Smooth muscle cell (in vitro differentiated cells): ENCODE data around the gene KIF26B. TPM values are rescaled to one million over a fixed set of nuclear protein-coding genes. Genes with fewer than 3 reads are reported as not detected.
A peak's percentile ranks its signal among the peaks of the same experiment; 100 is the strongest.

Experiments used
- DNase-seq: peaks from one replicate; lab custom pipeline; 2025; ENCODE audit not compliant: unreplicated experiment; lab: John Stamatoyannopoulos, UW
- H2AFZ ChIP-seq: fragments of 200-600 bp; sonication (generic); 2 replicates; pipeline ENCODE4 v1.6.0; 2016; ENCODE audit warnings: antibody characterized with exemption, low read depth, mild to moderate bottlenecking
- H3F3A ChIP-seq: fragments of 200-600 bp; sonication (generic); 2 replicates; pipeline ENCODE4 v1.6.0; 2017; ENCODE audit warnings: antibody characterized with exemption, low read depth
- H3K27ac ChIP-seq: fragments of 200-600 bp; sonication (generic); 2 replicates; pipeline ENCODE4 v1.5.1; 2016; ENCODE audit warnings: low read depth, mild to moderate bottlenecking
- H3K27me3 ChIP-seq: fragments of 200-600 bp; sonication (generic); 2 replicates; pipeline ENCODE4 v1.6.1; 2016; ENCODE audit warnings: low read depth, mild to moderate bottlenecking
- H3K36me3 ChIP-seq: fragments of 200-600 bp; sonication (generic); 2 replicates; pipeline ENCODE4 v1.5.1; 2016; ENCODE audit warnings: low read depth
- H3K4me1 ChIP-seq: fragments of 200-600 bp; sonication (generic); 2 replicates; pipeline ENCODE4 v1.5.1; 2016; ENCODE audit warnings: low read depth
- H3K4me2 ChIP-seq: fragments of 200-600 bp; sonication (generic); 2 replicates; pipeline ENCODE4 v1.6.0; 2016; ENCODE audit warnings: mild to moderate bottlenecking
- H3K4me3 ChIP-seq: fragments of 200-600 bp; sonication (generic); 2 replicates; pipeline ENCODE4 v1.5.1; 2016; ENCODE audit warnings: mild to moderate bottlenecking
- H3K79me2 ChIP-seq: fragments of 200-600 bp; sonication (generic); 2 replicates; pipeline ENCODE4 v1.6.0; 2016; ENCODE audit warnings: low read depth, mild to moderate bottlenecking
- H3K9ac ChIP-seq: fragments of 200-600 bp; sonication (generic); 2 replicates; pipeline ENCODE4 v1.6.0; 2016; ENCODE audit warnings: low read depth
- H3K9me3 ChIP-seq: fragments of 200-600 bp; sonication (generic); replicated peaks from 2 replicates; pipeline ENCODE4 v1.5.1; 2016; ENCODE audit warnings: low read depth
- H4K20me1 ChIP-seq: fragments of 200-600 bp; sonication (generic); 2 replicates; pipeline ENCODE4 v1.6.0; 2016; ENCODE audit warnings: low read depth
- CTCF ChIP-seq: fragments of 200-600 bp; sonication (generic); IDR thresholded peaks from 2 replicates; pipeline ENCODE4 v1.5.1; 2017; ENCODE audit warnings: borderline replicate concordance, mild to moderate bottlenecking, antibody characterized with exemption; ENCODE audit not compliant: insufficient read depth, poor library complexity, severe bottlenecking
- WGBS: methylation state at CpG from one replicate; pipeline ENCODE4 v1.1.7; 2016; ENCODE audit warnings: low lambda C conversion rate; 5-methylcytosine and 5-hydroxymethylcytosine counted together
- polyA plus RNA-seq: library from polyadenylated mRNA; unstranded; fragments of >200 nt; fragmentation: Nextera tagmentation; extraction: Ambion mirVana; gene quantifications from 2 replicates; pipeline ENCODE4 v1.2.1, GENCODE V29; 2016
- total RNA-seq: library from RNA; depleted of rRNA; stranded (reverse); fragments of >200 nt; gene quantifications from 2 replicates; pipeline ENCODE4 v1.2.3, GENCODE V29; 2014

KIF26B gene
- total and polyA plus RNA-seq, 2 experiments from 2014 or later, result 24.9 to 43.3 TPM

GRCh38 chr1:245158913-245159312, 4.1 kb downstream of the KIF26B start:
- TF ChIP-seq CTCF, result no peak
- peaks cover 88% of the 10 kb centered on the region for H3K79me2 ChIP-seq
- H3F3A ChIP-seq, result peaks cover 32% of the 10 kb centered on the region
- no peak overlapping the region for H3K27ac ChIP-seq
- H3K4me3 ChIP-seq, result no peak overlapping the region
- no peaks in the 10 kb centered on the region for H3K9me3 ChIP-seq
- H3K27me3 ChIP-seq, result no peaks in the 10 kb centered on the region
- no peak for DNase-seq
- 58% methylated on average over 3 of the region's 3 CpGs for WGBS
- H2AFZ ChIP-seq, result no peak overlapping the region
- peaks cover 12% of the 10 kb centered on the region for H3K4me1 ChIP-seq
- no peaks in the 10 kb centered on the region for H3K36me3 ChIP-seq
- peaks cover 67% of the 10 kb centered on the region for H4K20me1 ChIP-seq
- H3K9ac ChIP-seq, result no peak overlapping the region
- H3K4me2 ChIP-seq, result peak overlapping the region; percentile 97

GRCh38 chr1:245160288-245160687, 5.5 kb downstream of the KIF26B start:
- Histone ChIP-seq H3K9me3 (no peaks in the 10 kb centered on the region), H2AFZ (no peak overlapping the region), H3K9ac (no peak overlapping the region), H3F3A (peaks cover 32% of the 10 kb centered on the region), H3K79me2 (peaks cover 97% of the 10 kb centered on the region), H4K20me1 (peaks cover 73% of the 10 kb centered on the region), H3K36me3 (no peaks in the 10 kb centered on the region), H3K27ac (peak overlapping the region; percentile 62), H3K4me3 (peak overlapping the region; percentile 4), H3K4me1 (peaks cover 9% of the 10 kb centered on the region), H3K27me3 (no peaks in the 10 kb centered on the region), H3K4me2 (peak overlapping the region; percentile 97)
- no peak for TF ChIP-seq CTCF
- WGBS, result 60% methylated on average over 5 of the region's 5 CpGs
- no peak for DNase-seq

GRCh38 chr1:245160741-245161400, 6.1 kb downstream of the KIF26B start:
- no peaks in the 10 kb centered on the region for H3K36me3 ChIP-seq
- H3K27ac ChIP-seq, result peak overlapping the region; percentile 62
- no peak for DNase-seq
- peak overlapping the region; percentile 97 for H3K4me2 ChIP-seq
- no peaks in the 10 kb centered on the region for H3K9me3 ChIP-seq
- no peaks in the 10 kb centered on the region for H3K27me3 ChIP-seq
- no peak overlapping the region for H3K9ac ChIP-seq
- 23% methylated on average over 6 of the region's 6 CpGs for WGBS
- peaks cover 72% of the 10 kb centered on the region for H4K20me1 ChIP-seq
- TF ChIP-seq CTCF, result no peak
- H3K79me2 ChIP-seq, result peaks cover 95% of the 10 kb centered on the region
- no peak overlapping the region for H2AFZ ChIP-seq
- H3F3A ChIP-seq, result peaks cover 37% of the 10 kb centered on the region
- H3K4me1 ChIP-seq, result peaks cover 9% of the 10 kb centered on the region
- no peak overlapping the region for H3K4me3 ChIP-seq

- TF ChIP-seq CTCF, result no peak
- Histone ChIP-seq H2AFZ (no peak overlapping the region), H3K4me1 (peaks cover 18% of the 10 kb centered on the region), H3F3A (peaks cover 43% of the 10 kb centered on the region), H3K4me3 (no peak overlapping the region), H3K36me3 (no peaks in the 10 kb centered on the region), H3K79me2 (peaks cover 94% of the 10 kb centered on the region), H3K4me2 (peak overlapping the region; percentile 97), H3K9ac (no peak overlapping the region), H3K9me3 (no peaks in the 10 kb centered on the region), H3K27me3 (no peaks in the 10 kb centered on the region), H4K20me1 (peaks cover 78% of the 10 kb centered on the region), H3K27ac (peak overlapping the region; percentile 62)
- 82% methylated on average over 8 of the region's 8 CpGs for WGBS
- DNase-seq, result no peak
Measured at GRCh38 chr1:245161866-245162265, 7.1 kb downstream of the KIF26B start.
